ENCODE data around the gene NR1I2. TPM values are rescaled to one million over a fixed set of nuclear protein-coding genes. Genes with fewer than 3 reads are reported as not detected.

The NR1I2 gene
- total RNA-seq, 1 experiment from 2014 or later: 0.07 TPM

DNA sequence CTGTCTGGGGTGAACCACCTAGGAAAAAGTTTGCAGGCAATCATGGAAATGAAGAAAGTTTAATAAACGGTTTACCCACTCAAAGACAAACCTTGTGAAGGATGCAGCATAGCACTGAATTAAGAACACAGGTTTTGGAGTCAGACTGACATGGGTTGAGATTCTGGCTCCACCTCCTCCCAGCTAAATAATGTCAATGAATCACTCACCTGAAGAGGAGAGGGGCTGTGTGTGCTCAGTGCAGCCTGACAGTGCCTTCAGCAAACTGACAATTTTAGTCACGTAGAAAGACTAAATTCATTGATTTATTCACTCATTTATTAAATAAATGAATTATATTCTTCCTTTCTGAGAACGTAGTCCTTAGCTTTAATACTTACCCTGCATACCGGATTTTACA lies 18.9 kb downstream of the NR1I2 start:
- TF ChIP-seq SIN3A (IDR thresholded peaks at IDR 0.05; ENCODE audit: low read depth) (no peak), JUND (IDR thresholded peaks at IDR 0.05) (no peak), POLR2AphosphoS5 (IDR thresholded peaks at IDR 0.05; ENCODE audit: low read depth, low read length) (no peak), CEBPB (IDR thresholded peaks at IDR 0.05; ENCODE audit: low read depth) (no peak), SRF (IDR thresholded peaks at IDR 0.05; ENCODE audit: low read depth) (no peak), ELF1 (IDR thresholded peaks at IDR 0.05; ENCODE audit: borderline replicate concordance, low read depth) (no peak), EZH2phosphoT487 (IDR thresholded peaks at IDR 0.05; ENCODE audit: borderline replicate concordance) (no peak), EZH2 (IDR thresholded peaks at IDR 0.05) (no peak), CBX3 (IDR thresholded peaks at IDR 0.05; ENCODE audit: low read depth) (no peak)
- TF ChIP-seq, protein P1, sequence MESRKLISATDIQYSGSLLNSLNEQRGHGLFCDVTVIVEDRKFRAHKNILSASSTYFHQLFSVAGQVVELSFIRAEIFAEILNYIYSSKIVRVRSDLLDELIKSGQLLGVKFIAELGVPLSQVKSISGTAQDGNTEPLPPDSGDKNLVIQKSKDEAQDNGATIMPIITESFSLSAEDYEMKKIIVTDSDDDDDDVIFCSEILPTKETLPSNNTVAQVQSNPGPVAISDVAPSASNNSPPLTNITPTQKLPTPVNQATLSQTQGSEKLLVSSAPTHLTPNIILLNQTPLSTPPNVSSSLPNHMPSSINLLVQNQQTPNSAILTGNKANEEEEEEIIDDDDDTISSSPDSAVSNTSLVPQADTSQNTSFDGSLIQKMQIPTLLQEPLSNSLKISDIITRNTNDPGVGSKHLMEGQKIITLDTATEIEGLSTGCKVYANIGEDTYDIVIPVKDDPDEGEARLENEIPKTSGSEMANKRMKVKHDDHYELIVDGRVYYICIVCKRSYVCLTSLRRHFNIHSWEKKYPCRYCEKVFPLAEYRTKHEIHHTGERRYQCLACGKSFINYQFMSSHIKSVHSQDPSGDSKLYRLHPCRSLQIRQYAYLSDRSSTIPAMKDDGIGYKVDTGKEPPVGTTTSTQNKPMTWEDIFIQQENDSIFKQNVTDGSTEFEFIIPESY (IDR thresholded peaks at IDR 0.05; ENCODE audit: extremely low read depth, insufficient replicate concordance, low read length): no peak
- TF ChIP-seq, protein P2, sequence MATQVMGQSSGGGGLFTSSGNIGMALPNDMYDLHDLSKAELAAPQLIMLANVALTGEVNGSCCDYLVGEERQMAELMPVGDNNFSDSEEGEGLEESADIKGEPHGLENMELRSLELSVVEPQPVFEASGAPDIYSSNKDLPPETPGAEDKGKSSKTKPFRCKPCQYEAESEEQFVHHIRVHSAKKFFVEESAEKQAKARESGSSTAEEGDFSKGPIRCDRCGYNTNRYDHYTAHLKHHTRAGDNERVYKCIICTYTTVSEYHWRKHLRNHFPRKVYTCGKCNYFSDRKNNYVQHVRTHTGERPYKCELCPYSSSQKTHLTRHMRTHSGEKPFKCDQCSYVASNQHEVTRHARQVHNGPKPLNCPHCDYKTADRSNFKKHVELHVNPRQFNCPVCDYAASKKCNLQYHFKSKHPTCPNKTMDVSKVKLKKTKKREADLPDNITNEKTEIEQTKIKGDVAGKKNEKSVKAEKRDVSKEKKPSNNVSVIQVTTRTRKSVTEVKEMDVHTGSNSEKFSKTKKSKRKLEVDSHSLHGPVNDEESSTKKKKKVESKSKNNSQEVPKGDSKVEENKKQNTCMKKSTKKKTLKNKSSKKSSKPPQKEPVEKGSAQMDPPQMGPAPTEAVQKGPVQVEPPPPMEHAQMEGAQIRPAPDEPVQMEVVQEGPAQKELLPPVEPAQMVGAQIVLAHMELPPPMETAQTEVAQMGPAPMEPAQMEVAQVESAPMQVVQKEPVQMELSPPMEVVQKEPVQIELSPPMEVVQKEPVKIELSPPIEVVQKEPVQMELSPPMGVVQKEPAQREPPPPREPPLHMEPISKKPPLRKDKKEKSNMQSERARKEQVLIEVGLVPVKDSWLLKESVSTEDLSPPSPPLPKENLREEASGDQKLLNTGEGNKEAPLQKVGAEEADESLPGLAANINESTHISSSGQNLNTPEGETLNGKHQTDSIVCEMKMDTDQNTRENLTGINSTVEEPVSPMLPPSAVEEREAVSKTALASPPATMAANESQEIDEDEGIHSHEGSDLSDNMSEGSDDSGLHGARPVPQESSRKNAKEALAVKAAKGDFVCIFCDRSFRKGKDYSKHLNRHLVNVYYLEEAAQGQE (IDR thresholded peaks at IDR 0.05; ENCODE audit: low read depth): no peak
- TF ChIP-seq, protein P3, sequence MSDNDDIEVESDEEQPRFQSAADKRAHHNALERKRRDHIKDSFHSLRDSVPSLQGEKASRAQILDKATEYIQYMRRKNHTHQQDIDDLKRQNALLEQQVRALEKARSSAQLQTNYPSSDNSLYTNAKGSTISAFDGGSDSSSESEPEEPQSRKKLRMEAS (IDR thresholded peaks at IDR 0.05): no peak
- TF ChIP-seq, protein P4, sequence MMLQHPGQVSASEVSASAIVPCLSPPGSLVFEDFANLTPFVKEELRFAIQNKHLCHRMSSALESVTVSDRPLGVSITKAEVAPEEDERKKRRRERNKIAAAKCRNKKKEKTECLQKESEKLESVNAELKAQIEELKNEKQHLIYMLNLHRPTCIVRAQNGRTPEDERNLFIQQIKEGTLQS (IDR thresholded peaks at IDR 0.05): no peak
- no peak for ATAC-seq
- Histone ChIP-seq H3K36me3 (ENCODE audit: control insufficient read depth in 1 of 2, insufficient read depth in 2 of 2, low read length in 2 of 2) (no peaks in the 10 kb centered on the region), H3K4me3 (replicated peaks in 1 of 2; ENCODE audit: low read depth in 1 of 2, low read length in 2 of 2) (no peak overlapping the region), H3K9ac (ENCODE audit: low read length) (no peak overlapping the region), H3K4me1 (ENCODE audit: control insufficient read depth in 1 of 2, insufficient read depth in 2 of 2, low read length in 2 of 2) (peaks cover 0 to under 1% of the 10 kb centered on the region in 2 experiments; a peak in 2 of 4 replicates), H3K27ac (ENCODE audit: low read depth, low read length) (no peak overlapping the region), H3K27me3 (ENCODE audit: insufficient read depth, low read length) (no peaks in the 10 kb centered on the region), H2AFZ (ENCODE audit: low read depth, low read length, poor library complexity, severe bottlenecking) (no peak overlapping the region), H3K9me3 (ENCODE audit: control insufficient read depth in 1 of 2, insufficient read depth in 1 of 2, low read depth in 1 of 2, low read length in 2 of 2) (no peaks in the 10 kb centered on the region), H3K4me2 (ENCODE audit: low read length) (no peak overlapping the region), H3K79me2 (ENCODE audit: insufficient read depth, low read length) (no peaks in the 10 kb centered on the region), H4K20me1 (ENCODE audit: insufficient read depth) (no peaks in the 10 kb centered on the region), H3K9me2 (ENCODE audit: insufficient read depth) (no peaks in the 10 kb centered on the region)
- POLR2A ChIA-PET: no interaction called here
- RAD21 ChIA-PET (ENCODE audit: low non-redundant PET in 1 of 2, low total read pairs in 2 of 2, uncharacterized antibody in 2 of 2, unreplicated experiment in 2 of 2): no interaction called here
- BruUV-seq (replicated peaks): no TSS peak
- DNase-seq (ENCODE audit: low read depth, low spot score): no peak
- intact Hi-C loops (cut with micrococcal nuclease): no loop called here
- CTCF ChIA-PET: no interaction called here

Measured in HCT116 (cell line).